Lower lobe of right lung (tissue), 2 donors: ENCODE results near the gene SPHK1. TPM values are rescaled to one million over a fixed set of nuclear protein-coding genes. Genes with fewer than 3 reads are reported as not detected.

ENCODE experiments used
- ATAC-seq, 2 donors: fragments of 200-7000 bp; cut with Tn5 transposase; one replicate each; pipeline ENCODE4 v1.9.1; 2020 to 2022; ENCODE audit warnings: mild to moderate bottlenecking in 2 of 2, moderate library complexity in 2 of 2
- DNase-seq: peaks from one replicate; pipeline ENCODE4 v3.0.0-alpha.2; 2020
- H3K27ac ChIP-seq: fragments of 200-600 bp; one replicate; pipeline ENCODE4 v1.8.0; 2022
- H3K27me3 ChIP-seq: fragments of 200-600 bp; one replicate; pipeline ENCODE4 v1.8.0; 2022; ENCODE audit warnings: low read depth
- H3K36me3 ChIP-seq: fragments of 200-600 bp; one replicate; pipeline ENCODE4 v1.8.0; 2022; ENCODE audit warnings: mild to moderate bottlenecking
- H3K4me1 ChIP-seq: fragments of 200-600 bp; one replicate; pipeline ENCODE4 v1.8.0; 2022
- H3K4me3 ChIP-seq: fragments of 200-600 bp; one replicate; pipeline ENCODE4 v1.8.0; 2022; ENCODE audit warnings: mild to moderate bottlenecking
- H3K9me3 ChIP-seq: fragments of 200-600 bp; one replicate; pipeline ENCODE4 v1.8.0; 2022
- CTCF ChIP-seq: fragments of 200-600 bp; IDR thresholded peaks from one replicate; pipeline ENCODE4 v1.8.0; 2022; ENCODE audit warnings: antibody characterized with exemption, mild to moderate bottlenecking
- intact Hi-C: fragments of 100-400 bp; cut with DNase I; formaldehyde crosslinking; loops from one replicate; pipeline ENCODE4 v1.11.0; 2022
- total RNA-seq: library from RNA; stranded (reverse); fragmentation: NEBNext Ultra II Directional; extraction: Animal tissue kit (Norgen Biotek cat#: 25700); gene quantifications from one replicate; pipeline ENCODE4 v1.2.1, GENCODE V29; 2021
- donor health status: DM: no; HTN: yes; CAD: no; lungs with severe emphysema.

The SPHK1 gene
- total RNA-seq, 1 donor from 2014 or later, result 8.2 TPM

- peaks cover 12% of the 10 kb centered on the region for H3K4me1 ChIP-seq
- H3K9me3 ChIP-seq, result no peaks in the 10 kb centered on the region
- no peak for TF ChIP-seq CTCF
- DNase-seq, result no peak
- intact Hi-C loops, result no loop called here
- H3K27ac ChIP-seq, result no peak overlapping the region
- peaks cover 5% of the 10 kb centered on the region for H3K36me3 ChIP-seq
- no peak overlapping the region for H3K4me3 ChIP-seq
- H3K27me3 ChIP-seq, result no peaks in the 10 kb centered on the region
- no peak for ATAC-seq
These were observed 26.0 kb downstream of the SPHK1 start for GRCh38 chr17:76410328-76410965.

GRCh38 chr17:76411247-76411646 lies 26.8 kb downstream of the SPHK1 start:
- no peaks in the 10 kb centered on the region for H3K27me3 ChIP-seq
- no peak overlapping the region for H3K4me3 ChIP-seq
- no peak overlapping the region for H3K27ac ChIP-seq
- ATAC-seq, result no peak
- peaks cover 3% of the 10 kb centered on the region for H3K36me3 ChIP-seq
- H3K4me1 ChIP-seq, result peaks cover 12% of the 10 kb centered on the region
- TF ChIP-seq CTCF, result no peak
- no peak for DNase-seq
- H3K9me3 ChIP-seq, result no peaks in the 10 kb centered on the region
- intact Hi-C loops, result no loop called here

- no peak overlapping the region for H3K27ac ChIP-seq
- intact Hi-C loops, result no loop called here
- DNase-seq (no peak), ATAC-seq (peak in 1 of 2 donors; percentile 26)
- no peak for TF ChIP-seq CTCF
- H3K27me3 ChIP-seq, result no peaks in the 10 kb centered on the region
- H3K9me3 ChIP-seq, result no peaks in the 10 kb centered on the region
- peaks cover 12% of the 10 kb centered on the region for H3K4me1 ChIP-seq
- H3K4me3 ChIP-seq, result no peak overlapping the region
- peaks cover 3% of the 10 kb centered on the region for H3K36me3 ChIP-seq
These were observed 30.2 kb downstream of the SPHK1 start for GRCh38 chr17:76414334-76415295.

GRCh38 chr17:76415786-76416185 lies 31.4 kb downstream of the SPHK1 start:
- no peaks in the 10 kb centered on the region for H3K36me3 ChIP-seq
- no peaks in the 10 kb centered on the region for H3K27me3 ChIP-seq
- DNase-seq (no peak), ATAC-seq (no peak)
- H3K4me1 ChIP-seq, result peaks cover 15% of the 10 kb centered on the region
- intact Hi-C loops, result no loop called here
- H3K4me3 ChIP-seq, result no peak overlapping the region
- no peak overlapping the region for H3K27ac ChIP-seq
- no peaks in the 10 kb centered on the region for H3K9me3 ChIP-seq
- no peak for TF ChIP-seq CTCF

- ATAC-seq, result no peak
- H3K36me3 ChIP-seq, result no peaks in the 10 kb centered on the region
- intact Hi-C loops, result no loop called here
- H3K4me3 ChIP-seq, result no peak overlapping the region
- TF ChIP-seq CTCF, result no peak
- no peak for DNase-seq
- H3K27ac ChIP-seq, result no peak overlapping the region
- H3K9me3 ChIP-seq, result no peaks in the 10 kb centered on the region
- H3K4me1 ChIP-seq, result peaks cover 22% of the 10 kb centered on the region
- no peaks in the 10 kb centered on the region for H3K27me3 ChIP-seq
These were observed 32.0 kb downstream of the SPHK1 start for GRCh38 chr17:76416457-76416856.
